Measurements from ENCODE around the gene EPYC.

DNA sequence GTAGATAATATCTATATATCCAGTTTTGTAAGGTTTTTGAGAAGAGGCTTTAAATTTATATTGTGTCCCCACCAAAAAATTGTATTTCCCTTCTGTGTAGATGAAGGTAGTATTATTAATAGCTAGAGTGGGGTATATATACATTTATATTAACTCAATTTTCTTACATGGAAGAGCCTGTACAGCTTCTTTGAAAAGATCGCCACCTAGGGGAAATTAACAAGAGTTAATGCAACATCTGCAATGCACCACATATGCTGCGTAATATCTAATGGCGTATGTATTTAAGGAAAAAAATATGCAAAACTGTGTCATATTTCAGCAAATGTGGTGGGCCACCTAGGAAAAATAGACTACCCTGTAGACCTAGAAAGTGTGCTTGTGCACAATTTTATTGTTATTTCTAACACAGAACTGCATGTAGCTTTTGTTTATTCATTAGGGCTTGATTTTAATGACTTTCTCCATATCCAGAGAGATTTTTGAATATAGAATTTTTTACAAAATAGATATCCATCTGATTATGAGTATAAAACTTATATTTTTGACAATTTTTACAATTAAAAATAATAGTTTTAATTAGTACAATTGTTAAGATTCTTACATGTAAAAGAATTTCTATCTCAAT is 63.8 kb downstream of the EPYC start:
- TF ChIP-seq, protein P1, sequence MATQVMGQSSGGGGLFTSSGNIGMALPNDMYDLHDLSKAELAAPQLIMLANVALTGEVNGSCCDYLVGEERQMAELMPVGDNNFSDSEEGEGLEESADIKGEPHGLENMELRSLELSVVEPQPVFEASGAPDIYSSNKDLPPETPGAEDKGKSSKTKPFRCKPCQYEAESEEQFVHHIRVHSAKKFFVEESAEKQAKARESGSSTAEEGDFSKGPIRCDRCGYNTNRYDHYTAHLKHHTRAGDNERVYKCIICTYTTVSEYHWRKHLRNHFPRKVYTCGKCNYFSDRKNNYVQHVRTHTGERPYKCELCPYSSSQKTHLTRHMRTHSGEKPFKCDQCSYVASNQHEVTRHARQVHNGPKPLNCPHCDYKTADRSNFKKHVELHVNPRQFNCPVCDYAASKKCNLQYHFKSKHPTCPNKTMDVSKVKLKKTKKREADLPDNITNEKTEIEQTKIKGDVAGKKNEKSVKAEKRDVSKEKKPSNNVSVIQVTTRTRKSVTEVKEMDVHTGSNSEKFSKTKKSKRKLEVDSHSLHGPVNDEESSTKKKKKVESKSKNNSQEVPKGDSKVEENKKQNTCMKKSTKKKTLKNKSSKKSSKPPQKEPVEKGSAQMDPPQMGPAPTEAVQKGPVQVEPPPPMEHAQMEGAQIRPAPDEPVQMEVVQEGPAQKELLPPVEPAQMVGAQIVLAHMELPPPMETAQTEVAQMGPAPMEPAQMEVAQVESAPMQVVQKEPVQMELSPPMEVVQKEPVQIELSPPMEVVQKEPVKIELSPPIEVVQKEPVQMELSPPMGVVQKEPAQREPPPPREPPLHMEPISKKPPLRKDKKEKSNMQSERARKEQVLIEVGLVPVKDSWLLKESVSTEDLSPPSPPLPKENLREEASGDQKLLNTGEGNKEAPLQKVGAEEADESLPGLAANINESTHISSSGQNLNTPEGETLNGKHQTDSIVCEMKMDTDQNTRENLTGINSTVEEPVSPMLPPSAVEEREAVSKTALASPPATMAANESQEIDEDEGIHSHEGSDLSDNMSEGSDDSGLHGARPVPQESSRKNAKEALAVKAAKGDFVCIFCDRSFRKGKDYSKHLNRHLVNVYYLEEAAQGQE (IDR thresholded peaks at IDR 0.05; ENCODE audit: insufficient read depth in 1 of 2, low read depth in 2 of 2, low read length in 2 of 2), result no peak
- TF ChIP-seq POLR2AphosphoS5 (IDR thresholded peaks at IDR 0.05; ENCODE audit: low read depth, low read length) (no peak), SIN3A (IDR thresholded peaks at IDR 0.05; ENCODE audit: borderline replicate concordance, insufficient read depth, low read length) (no peak), TAF1 (IDR thresholded peaks at IDR 0.05; ENCODE audit: borderline replicate concordance, insufficient read depth, low read length) (no peak), FOXP2 (optimal IDR thresholded peaks at IDR 0.05; ENCODE audit: borderline replicate concordance, extremely low read depth, extremely low read length, insufficient read depth) (no peak)

Measured in PFSK-1 (cell line).